Measurements from ENCODE around the gene MDK.

The MDK gene

GRCh38 chr11:46381048-46381818 is at the start of gene MDK:
MDK (plus strand) TSS chr11:46381669; CDS start chr11:46382058, 389 bp downstream.
- DNase-seq = no peak

- no peak for DNase-seq
Observed at GRCh38 chr11:46332093-46332567, 49.3 kb upstream of the MDK start.

GRCh38 chr11:46332568-46333393 is 48.7 kb upstream of the MDK start:
- DNase-seq = no peak

GRCh38 chr11:46333394-46333947 is 48.0 kb upstream of the MDK start:
- no peak for DNase-seq

- no peak for DNase-seq
Observed at GRCh38 chr11:46334211-46334610, 47.3 kb upstream of the MDK start.

- DNase-seq = no peak
Observed at GRCh38 chr11:46335271-46335670, 46.2 kb upstream of the MDK start.

- no peak for DNase-seq
Observed at GRCh38 chr11:46335890-46336562, 45.4 kb upstream of the MDK start.

GRCh38 chr11:46336563-46337180 is 44.8 kb upstream of the MDK start:
- no peak for DNase-seq

GRCh38 chr11:46337626-46338345 is 43.7 kb upstream of the MDK start:
- DNase-seq = no peak

- DNase-seq = no peak
Observed at GRCh38 chr11:46338636-46338987, 42.9 kb upstream of the MDK start.

- no peak for DNase-seq
Observed at GRCh38 chr11:46338988-46339666, 42.3 kb upstream of the MDK start.

GRCh38 chr11:46339816-46340215 is 41.7 kb upstream of the MDK start:
- DNase-seq = no peak

- DNase-seq = no peak
Observed at GRCh38 chr11:46341454-46341853, 40.0 kb upstream of the MDK start.

GRCh38 chr11:46342239-46342638 is 39.2 kb upstream of the MDK start:
- DNase-seq = no peak

GRCh38 chr11:46343520-46343919 is 37.9 kb upstream of the MDK start:
- DNase-seq = no peak

GRCh38 chr11:46345131-46345597 is 36.3 kb upstream of the MDK start:
- no peak for DNase-seq

- no peak for DNase-seq
Observed at GRCh38 chr11:46345881-46346484, 35.5 kb upstream of the MDK start.

- peak; percentile 39 to 48 for DNase-seq
Observed at GRCh38 chr11:46346886-46347636, 34.4 kb upstream of the MDK start, which contains the start of gene DGKZ. DGKZ (plus strand) TSS chr11:46347463; CDS start chr11:46347660, 197 bp downstream.

- DNase-seq = no peak
Observed at GRCh38 chr11:46347637-46348311, 33.7 kb upstream of the MDK start.
